ENCODE measurements around the gene ADSL.

- TF ChIP-seq CTCF (IDR thresholded peaks at IDR 0.05; ENCODE audit: control extremely low read depth in 1 of 3, insufficient read depth in 1 of 3, low read depth in 1 of 3, low read length in 3 of 3) (no peak), SP2 (IDR thresholded peaks at IDR 0.05; ENCODE audit: low read length) (no peak), SIX5 (IDR thresholded peaks at IDR 0.05; ENCODE audit: low read depth, low read length) (no peak), EZH2 (IDR thresholded peaks at IDR 0.05; ENCODE audit: low read depth, low read length, severe bottlenecking) (no peak), POLR2A (IDR thresholded peaks at IDR 0.05; ENCODE audit: control extremely low read depth in 1 of 2, low read depth in 2 of 2, low read length in 2 of 2) (no peak), NRF1 (IDR thresholded peaks at IDR 0.05; ENCODE audit: low read depth, low read length) (no peak)
Measured at GRCh38 chr22:40368016-40368415, 21.7 kb downstream of the ADSL start.

Data from H1 (cell line).